Smooth muscle cell (in vitro differentiated cells): ENCODE results near the gene CACNA2D1. TPM values are rescaled to one million over a fixed set of nuclear protein-coding genes. Genes with fewer than 3 reads are reported as not detected.

Experiments used
- DNase-seq: peaks from one replicate; lab custom pipeline; 2025; ENCODE audit not compliant: unreplicated experiment; lab: John Stamatoyannopoulos, UW
- H2AFZ ChIP-seq: fragments of 200-600 bp; sonication (generic); 2 replicates; pipeline ENCODE4 v1.6.0; 2016; ENCODE audit warnings: antibody characterized with exemption, low read depth, mild to moderate bottlenecking
- H3F3A ChIP-seq: fragments of 200-600 bp; sonication (generic); 2 replicates; pipeline ENCODE4 v1.6.0; 2017; ENCODE audit warnings: antibody characterized with exemption, low read depth
- H3K27ac ChIP-seq: fragments of 200-600 bp; sonication (generic); 2 replicates; pipeline ENCODE4 v1.5.1; 2016; ENCODE audit warnings: low read depth, mild to moderate bottlenecking
- H3K27me3 ChIP-seq: fragments of 200-600 bp; sonication (generic); 2 replicates; pipeline ENCODE4 v1.6.1; 2016; ENCODE audit warnings: low read depth, mild to moderate bottlenecking
- H3K36me3 ChIP-seq: fragments of 200-600 bp; sonication (generic); 2 replicates; pipeline ENCODE4 v1.5.1; 2016; ENCODE audit warnings: low read depth
- H3K4me1 ChIP-seq: fragments of 200-600 bp; sonication (generic); 2 replicates; pipeline ENCODE4 v1.5.1; 2016; ENCODE audit warnings: low read depth
- H3K4me2 ChIP-seq: fragments of 200-600 bp; sonication (generic); 2 replicates; pipeline ENCODE4 v1.6.0; 2016; ENCODE audit warnings: mild to moderate bottlenecking
- H3K4me3 ChIP-seq: fragments of 200-600 bp; sonication (generic); 2 replicates; pipeline ENCODE4 v1.5.1; 2016; ENCODE audit warnings: mild to moderate bottlenecking
- H3K79me2 ChIP-seq: fragments of 200-600 bp; sonication (generic); 2 replicates; pipeline ENCODE4 v1.6.0; 2016; ENCODE audit warnings: low read depth, mild to moderate bottlenecking
- H3K9ac ChIP-seq: fragments of 200-600 bp; sonication (generic); 2 replicates; pipeline ENCODE4 v1.6.0; 2016; ENCODE audit warnings: low read depth
- H3K9me3 ChIP-seq: fragments of 200-600 bp; sonication (generic); replicated peaks from 2 replicates; pipeline ENCODE4 v1.5.1; 2016; ENCODE audit warnings: low read depth
- H4K20me1 ChIP-seq: fragments of 200-600 bp; sonication (generic); 2 replicates; pipeline ENCODE4 v1.6.0; 2016; ENCODE audit warnings: low read depth
- CTCF ChIP-seq: fragments of 200-600 bp; sonication (generic); IDR thresholded peaks from 2 replicates; pipeline ENCODE4 v1.5.1; 2017; ENCODE audit warnings: borderline replicate concordance, mild to moderate bottlenecking, antibody characterized with exemption; ENCODE audit not compliant: insufficient read depth, poor library complexity, severe bottlenecking
- WGBS: methylation state at CpG from one replicate; pipeline ENCODE4 v1.1.7; 2016; ENCODE audit warnings: low lambda C conversion rate; 5-methylcytosine and 5-hydroxymethylcytosine counted together
- polyA plus RNA-seq: library from polyadenylated mRNA; unstranded; fragments of >200 nt; fragmentation: Nextera tagmentation; extraction: Ambion mirVana; gene quantifications from 2 replicates; pipeline ENCODE4 v1.2.1, GENCODE V29; 2016
- total RNA-seq: library from RNA; depleted of rRNA; stranded (reverse); fragments of >200 nt; gene quantifications from 2 replicates; pipeline ENCODE4 v1.2.3, GENCODE V29; 2014

The CACNA2D1 gene
- total and polyA plus RNA-seq, 2 experiments from 2014 or later, result 4.1 to 39.3 TPM

GRCh38 chr7:82230811-82231581, 212.6 kb downstream of the CACNA2D1 start:
- H4K20me1 ChIP-seq, result no peaks in the 10 kb centered on the region
- H3K9ac ChIP-seq, result no peak overlapping the region
- H3K79me2 ChIP-seq, result no peaks in the 10 kb centered on the region
- H3K9me3 ChIP-seq, result no peaks in the 10 kb centered on the region
- H2AFZ ChIP-seq, result no peak overlapping the region
- H3K4me2 ChIP-seq, result no peak overlapping the region
- no peaks in the 10 kb centered on the region for H3K27me3 ChIP-seq
- no peak overlapping the region for H3K4me3 ChIP-seq
- no peak for DNase-seq
- no peaks in the 10 kb centered on the region for H3K36me3 ChIP-seq
- 89% methylated on average over 3 of the region's 3 CpGs for WGBS
- no peak for TF ChIP-seq CTCF
- H3K4me1 ChIP-seq, result no peaks in the 10 kb centered on the region
- H3K27ac ChIP-seq, result no peak overlapping the region
- no peaks in the 10 kb centered on the region for H3F3A ChIP-seq

- Histone ChIP-seq H3K4me1 (no peaks in the 10 kb centered on the region), H3F3A (no peaks in the 10 kb centered on the region), H3K27ac (no peak overlapping the region), H3K79me2 (no peaks in the 10 kb centered on the region), H3K9ac (no peak overlapping the region), H3K4me3 (no peak overlapping the region), H3K27me3 (no peaks in the 10 kb centered on the region), H3K9me3 (no peaks in the 10 kb centered on the region), H4K20me1 (no peaks in the 10 kb centered on the region), H3K4me2 (no peak overlapping the region), H2AFZ (no peak overlapping the region), H3K36me3 (no peaks in the 10 kb centered on the region)
- no peak for DNase-seq
- no peak for TF ChIP-seq CTCF
- WGBS, result 95% methylated on average over 2 of the region's 2 CpGs
Measured at GRCh38 chr7:82229164-82229563, 214.4 kb downstream of the CACNA2D1 start.

- TF ChIP-seq CTCF, result no peak
- Histone ChIP-seq H3K27ac (no peak overlapping the region), H3K27me3 (no peaks in the 10 kb centered on the region), H3K4me1 (no peaks in the 10 kb centered on the region), H3K4me2 (no peak overlapping the region), H3F3A (no peaks in the 10 kb centered on the region), H2AFZ (no peak overlapping the region), H3K36me3 (no peaks in the 10 kb centered on the region), H3K4me3 (no peak overlapping the region), H3K79me2 (no peaks in the 10 kb centered on the region), H4K20me1 (no peaks in the 10 kb centered on the region), H3K9ac (no peak overlapping the region), H3K9me3 (no peaks in the 10 kb centered on the region)
- DNase-seq, result no peak
- 97% methylated on average over 3 of the region's 3 CpGs for WGBS
Measured at GRCh38 chr7:82226191-82226590, 217.4 kb downstream of the CACNA2D1 start.

DNA sequence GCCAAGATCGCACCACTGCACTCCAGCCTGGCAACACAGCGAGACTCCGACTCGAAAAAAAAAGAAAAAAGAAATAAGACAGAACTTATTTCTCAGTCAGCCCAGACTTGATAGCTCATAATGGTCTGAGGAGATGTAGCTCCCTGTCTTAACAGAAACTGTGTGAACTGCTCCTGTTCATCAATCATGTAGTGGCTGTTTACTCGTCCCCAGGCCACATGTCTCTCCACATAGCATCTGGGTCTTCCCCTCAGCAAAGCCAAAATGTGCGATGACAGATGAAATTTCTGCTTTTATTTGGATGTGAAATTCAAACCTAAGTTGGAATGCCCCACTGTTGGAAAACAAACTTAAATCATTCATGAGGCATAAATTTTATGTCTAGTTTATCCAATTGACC, 219.0 kb downstream of the CACNA2D1 start:
- Histone ChIP-seq H3K36me3 (no peaks in the 10 kb centered on the region), H3K27me3 (no peaks in the 10 kb centered on the region), H3K4me2 (no peak overlapping the region), H3F3A (no peaks in the 10 kb centered on the region), H3K79me2 (no peaks in the 10 kb centered on the region), H3K27ac (no peak overlapping the region), H2AFZ (no peak overlapping the region), H3K9ac (no peak overlapping the region), H3K4me3 (no peak overlapping the region), H3K4me1 (no peaks in the 10 kb centered on the region), H3K9me3 (no peaks in the 10 kb centered on the region), H4K20me1 (no peaks in the 10 kb centered on the region)
- no peak for TF ChIP-seq CTCF
- DNase-seq, result no peak
- 93% methylated on average over 6 of the region's 6 CpGs for WGBS
